ENCODE data around the gene TAF4B. TPM values are rescaled to one million over a fixed set of nuclear protein-coding genes. Genes with fewer than 3 reads are reported as not detected.

The TAF4B gene
- total RNA-seq, 3 donors from 2014 or later (not counting 1 experiment from before 2014, with no cell fraction given), result 1.5 to 3.3 (median 1.7) TPM

GRCh38 chr18:26415631-26416030, 189.4 kb downstream of the TAF4B start:
- H3K4me3 ChIP-seq (ENCODE audit: low read length), result no peak overlapping the region
- H3K27ac Mint-ChIP-seq, result no peak overlapping the region
- no peaks in the 10 kb centered on the region for H3K9me3 Mint-ChIP-seq
- TF ChIP-seq CTCF (IDR thresholded peaks at IDR 0.05), result no peak
- DNase-seq, result no peak
- WGBS (ENCODE audit: insufficient coverage), result 78% methylated on average over 7 of the region's 7 CpGs
- no peaks in the 10 kb centered on the region for H3K4me1 ChIP-seq (ENCODE audit: control insufficient read depth, insufficient read depth, low read length)
- intact Hi-C loops (cut with micrococcal nuclease), result no loop called here
- H3K36me3 ChIP-seq (ENCODE audit: control insufficient read depth, insufficient read depth, low read length), result no peaks in the 10 kb centered on the region
- no peaks in the 10 kb centered on the region for H3K36me3 Mint-ChIP-seq
- no peak for ATAC-seq
- no peaks in the 10 kb centered on the region for H3K27me3 ChIP-seq (ENCODE audit: control insufficient read depth, insufficient read depth, low read length)
- no peak overlapping the region for H3K4me3 Mint-ChIP-seq
- H3K9me3 ChIP-seq (ENCODE audit: control insufficient read depth, insufficient read depth, low read length), result no peaks in the 10 kb centered on the region
- no peak overlapping the region for H3K27ac ChIP-seq (ENCODE audit: low read length)
- no peaks in the 10 kb centered on the region for H3K27me3 Mint-ChIP-seq (ENCODE audit: low read depth in 2 of 2)
- no peaks in the 10 kb centered on the region for H3K4me1 Mint-ChIP-seq

GRCh38 chr18:26416652-26417150, 190.5 kb downstream of the TAF4B start:
- intact Hi-C loops (cut with micrococcal nuclease), result no loop called here
- TF ChIP-seq CTCF (IDR thresholded peaks at IDR 0.05), result no peak

GRCh38 chr18:26417190-26417589, 190.9 kb downstream of the TAF4B start:
- no peak for DNase-seq
- Histone ChIP-seq H3K4me1 (ENCODE audit: control insufficient read depth, insufficient read depth, low read length) (no peaks in the 10 kb centered on the region), H3K4me3 (ENCODE audit: low read length) (no peak overlapping the region), H3K27ac (ENCODE audit: low read length) (no peak overlapping the region), H3K9me3 (ENCODE audit: control insufficient read depth, insufficient read depth, low read length) (no peaks in the 10 kb centered on the region), H3K27me3 (ENCODE audit: control insufficient read depth, insufficient read depth, low read length) (no peaks in the 10 kb centered on the region), H3K36me3 (ENCODE audit: control insufficient read depth, insufficient read depth, low read length) (no peaks in the 10 kb centered on the region)
- intact Hi-C loops (cut with micrococcal nuclease), result no loop called here
- 93% methylated on average over 12 of the region's 12 CpGs for WGBS (ENCODE audit: insufficient coverage)
- Mint-ChIP-seq H3K27me3 (ENCODE audit: low read depth in 2 of 2) (no peaks in the 10 kb centered on the region), H3K4me1 (no peaks in the 10 kb centered on the region), H3K36me3 (no peaks in the 10 kb centered on the region), H3K4me3 (no peak overlapping the region), H3K9me3 (no peaks in the 10 kb centered on the region), H3K27ac (no peak overlapping the region)
- no peak for TF ChIP-seq CTCF (IDR thresholded peaks at IDR 0.05)
- no peak for ATAC-seq

More at GRCh38 chr18:26416652-26417150, 190.5 kb downstream of the TAF4B start:
- Histone ChIP-seq H3K4me1 (ENCODE audit: control insufficient read depth, insufficient read depth, low read length) (no peaks in the 10 kb centered on the region), H3K27ac (ENCODE audit: low read length) (no peak overlapping the region), H3K9me3 (ENCODE audit: control insufficient read depth, insufficient read depth, low read length) (no peaks in the 10 kb centered on the region), H3K4me3 (ENCODE audit: low read length) (no peak overlapping the region), H3K36me3 (ENCODE audit: control insufficient read depth, insufficient read depth, low read length) (no peaks in the 10 kb centered on the region), H3K27me3 (ENCODE audit: control insufficient read depth, insufficient read depth, low read length) (no peaks in the 10 kb centered on the region)
- Mint-ChIP-seq H3K4me3 (no peak overlapping the region), H3K4me1 (no peaks in the 10 kb centered on the region), H3K27ac (no peak overlapping the region), H3K9me3 (no peaks in the 10 kb centered on the region), H3K36me3 (no peaks in the 10 kb centered on the region), H3K27me3 (ENCODE audit: low read depth in 2 of 2) (no peaks in the 10 kb centered on the region)
- DNase-seq (no peak), ATAC-seq (no peak)
- WGBS (ENCODE audit: insufficient coverage), result 94% methylated on average over 7 of the region's 8 CpGs

- Histone ChIP-seq H3K4me1 (ENCODE audit: control insufficient read depth, insufficient read depth, low read length) (no peaks in the 10 kb centered on the region), H3K36me3 (ENCODE audit: control insufficient read depth, insufficient read depth, low read length) (no peaks in the 10 kb centered on the region), H3K27me3 (ENCODE audit: control insufficient read depth, insufficient read depth, low read length) (no peaks in the 10 kb centered on the region), H3K27ac (ENCODE audit: low read length) (no peak overlapping the region), H3K9me3 (ENCODE audit: control insufficient read depth, insufficient read depth, low read length) (no peaks in the 10 kb centered on the region), H3K4me3 (ENCODE audit: low read length) (no peak overlapping the region)
- no peak for TF ChIP-seq CTCF (IDR thresholded peaks at IDR 0.05)
- intact Hi-C loops (cut with micrococcal nuclease), result no loop called here
- Mint-ChIP-seq H3K36me3 (no peaks in the 10 kb centered on the region), H3K9me3 (no peaks in the 10 kb centered on the region), H3K27ac (no peak overlapping the region), H3K27me3 (ENCODE audit: low read depth in 2 of 2) (no peaks in the 10 kb centered on the region), H3K4me1 (no peaks in the 10 kb centered on the region), H3K4me3 (no peak overlapping the region)
- no peak for ATAC-seq
- 91% methylated on average over 4 of the region's 4 CpGs for WGBS (ENCODE audit: insufficient coverage)
- no peak for DNase-seq
Observed at GRCh38 chr18:26418225-26418624, 192.0 kb downstream of the TAF4B start.
